HG02642 (cell line): ENCODE results near the gene NUDT7.

ENCODE experiments used
- ATAC-seq: cut with Tn5 transposase; IDR thresholded peaks from one replicate; pipeline ENCODE4 v1.9.1; 2021; ENCODE audit warnings: mild to moderate bottlenecking; ENCODE audit not compliant: unreplicated experiment, poor library complexity

The NUDT7 gene

GRCh38 chr16:77721752-77722308 is 484 bp upstream of the NUDT7 start:
- ATAC-seq, result peak; percentile 32

- ATAC-seq, result peak; percentile 10
Measured at GRCh38 chr16:77723108-77723514, 797 bp downstream of the NUDT7 start.

GRCh38 chr16:77724174-77724573 is 1.9 kb downstream of the NUDT7 start:
- no peak for ATAC-seq

- no peak for ATAC-seq
Measured at GRCh38 chr16:77729951-77730350, 7.6 kb downstream of the NUDT7 start.

- no peak for ATAC-seq
Measured at GRCh38 chr16:77732241-77732946, 10.1 kb downstream of the NUDT7 start.

- ATAC-seq, result no peak
Measured at GRCh38 chr16:77736879-77737278, 14.6 kb downstream of the NUDT7 start.

- ATAC-seq, result no peak
Measured at GRCh38 chr16:77738706-77739558, 16.6 kb downstream of the NUDT7 start.

GRCh38 chr16:77739559-77739892 is 17.2 kb downstream of the NUDT7 start:
- ATAC-seq, result no peak

- ATAC-seq, result no peak
Measured at GRCh38 chr16:77744141-77744540, 21.8 kb downstream of the NUDT7 start.

GRCh38 chr16:77745972-77746371 is 23.7 kb downstream of the NUDT7 start:
- ATAC-seq, result no peak

- ATAC-seq, result no peak
Measured at GRCh38 chr16:77748421-77749005, 26.2 kb downstream of the NUDT7 start.

- ATAC-seq, result no peak
Measured at GRCh38 chr16:77749415-77749814, 27.1 kb downstream of the NUDT7 start.

- no peak for ATAC-seq
Measured at GRCh38 chr16:77758046-77758445, 35.7 kb downstream of the NUDT7 start.

GRCh38 chr16:77758508-77758907 is 36.2 kb downstream of the NUDT7 start:
- no peak for ATAC-seq

- ATAC-seq, result no peak
Measured at GRCh38 chr16:77759201-77759600, 36.9 kb downstream of the NUDT7 start.

GRCh38 chr16:77759821-77760220 is 37.5 kb downstream of the NUDT7 start:
- no peak for ATAC-seq

GRCh38 chr16:77760800-77761199 is 38.5 kb downstream of the NUDT7 start:
- no peak for ATAC-seq

- no peak for ATAC-seq
Measured at GRCh38 chr16:77761204-77761603, 38.9 kb downstream of the NUDT7 start.

GRCh38 chr16:77762262-77762661 is 39.9 kb downstream of the NUDT7 start:
- ATAC-seq, result no peak

- ATAC-seq, result no peak
Measured at GRCh38 chr16:77763994-77764393, 41.7 kb downstream of the NUDT7 start.

- no peak for ATAC-seq
Measured at GRCh38 chr16:77767211-77767610, 44.9 kb downstream of the NUDT7 start.
